Neural cell (in vitro differentiated cells): ENCODE data around the gene HS3ST3A1. TPM values are rescaled to one million over a fixed set of nuclear protein-coding genes. Genes with fewer than 3 reads are reported as not detected.

ENCODE experiments used
- H2AFZ ChIP-seq: fragments of 200-600, 300-800 bp; sonication (generic), shearing (Covaris generic); 2 replicates; pipeline ENCODE4 v1.6.0; 2014; ENCODE audit warnings: low read depth, mild to moderate bottlenecking, antibody characterized with exemption, low read length, moderate library complexity
- H3F3A ChIP-seq: fragments of 200-600 bp; shearing (Covaris generic); 2 replicates; pipeline ENCODE4 v1.6.1; 2016; ENCODE audit warnings: mild to moderate bottlenecking, moderate library complexity, mixed read lengths, antibody characterized with exemption, low read length; ENCODE audit not compliant: insufficient read depth, poor library complexity, severe bottlenecking
- H3K27ac ChIP-seq: fragments of 200-600, 300-800 bp; sonication (generic), shearing (Covaris generic); 2 replicates; pipeline ENCODE4 v1.5.1; 2014; ENCODE audit warnings: mild to moderate bottlenecking, low read length, moderate library complexity
- H3K27me3 ChIP-seq: fragments of 300-800, 200-600 bp; sonication (generic), shearing (Covaris generic); 2 replicates; pipeline ENCODE4 v1.6.0; 2014; ENCODE audit warnings: mild to moderate bottlenecking, low read depth, low read length, moderate library complexity; ENCODE audit not compliant: insufficient read depth
- H3K36me3 ChIP-seq: fragments of 300-800, 200-600 bp; sonication (generic), shearing (Covaris generic); 2 replicates; pipeline ENCODE4 v1.5.1; 2014; ENCODE audit warnings: mild to moderate bottlenecking, antibody characterized with exemption, low read length, moderate library complexity; ENCODE audit not compliant: insufficient read depth
- H3K4me2 ChIP-seq: fragments of 300-800, 200-600 bp; sonication (generic), shearing (Covaris generic); 2 replicates; pipeline ENCODE4 v1.6.0; 2014; ENCODE audit warnings: mild to moderate bottlenecking, low read length
- H3K4me3 ChIP-seq: fragments of 300-800, 200-600 bp; sonication (generic), shearing (Covaris generic); 2 replicates; pipeline ENCODE4 v1.5.1; 2014; ENCODE audit warnings: mild to moderate bottlenecking, low read length, moderate library complexity
- H3K79me2 ChIP-seq: fragments of 200-600 bp; shearing (Covaris generic); replicated peaks from 2 replicates; pipeline ENCODE4 v1.6.0; 2014; ENCODE audit warnings: mild to moderate bottlenecking, low read length, moderate library complexity; ENCODE audit not compliant: insufficient read depth
- H3K9ac ChIP-seq: fragments of 300-800, 200-600 bp; sonication (generic), shearing (Covaris generic); 2 replicates; pipeline ENCODE4 v1.6.1; 2016; ENCODE audit warnings: mild to moderate bottlenecking, low read length, mixed read lengths
- H3K9me2 ChIP-seq: fragments of 200-600 bp; shearing (Covaris generic); 2 replicates; pipeline ENCODE4 v1.6.1; 2016; ENCODE audit warnings: mild to moderate bottlenecking, low read length, mixed read lengths; ENCODE audit not compliant: insufficient read depth
- H3K9me3 ChIP-seq: fragments of 200-600, 300-800 bp; sonication (generic), shearing (Covaris generic); 2 replicates; pipeline ENCODE4 v1.6.1; 2016; ENCODE audit warnings: mild to moderate bottlenecking, mixed run types, low read length, moderate library complexity, mixed read lengths
- H4K20me1 ChIP-seq: fragments of 200-600 bp; shearing (Covaris generic); 2 replicates; pipeline ENCODE4 v1.6.1; 2016; ENCODE audit warnings: mild to moderate bottlenecking, mixed run types; ENCODE audit not compliant: insufficient read depth
- EP300 ChIP-seq: fragments of 450-650 bp; conservative IDR thresholded peaks from 2 replicates; pipeline ENCODE4 v1.6.1; 2014; ENCODE audit warnings: antibody characterized with exemption, mild to moderate bottlenecking, moderate library complexity; ENCODE audit not compliant: poor library complexity, severe bottlenecking
- EZH2 ChIP-seq: fragments of 200-600, 300-800 bp; shearing (Covaris generic), sonication (generic); IDR thresholded peaks from 2 replicates; pipeline ENCODE4 v1.6.1; 2014; ENCODE audit warnings: antibody characterized with exemption, low read length, borderline replicate concordance, mild to moderate bottlenecking; ENCODE audit not compliant: insufficient read depth, poor library complexity, severe bottlenecking
- MXI1 ChIP-seq: fragments of 450-650 bp; conservative IDR thresholded peaks from 2 replicates; pipeline ENCODE4 v1.6.1; 2014; ENCODE audit warnings: antibody characterized with exemption, mild to moderate bottlenecking; ENCODE audit not compliant: poor library complexity, severe bottlenecking
- POLR2AphosphoS5 ChIP-seq: IDR thresholded peaks from 2 replicates; pipeline ENCODE4 v1.6.1; 2012
- SMC3 ChIP-seq: fragments of 450-650 bp; conservative IDR thresholded peaks from 2 replicates; pipeline ENCODE4 v1.6.1; 2014; ENCODE audit warnings: antibody characterized with exemption, mild to moderate bottlenecking, moderate library complexity; ENCODE audit not compliant: poor library complexity
- TAF1 ChIP-seq: IDR thresholded peaks from 2 replicates; pipeline ENCODE4 v1.6.1; 2012; ENCODE audit warnings: low read depth
- polyA plus RNA-seq: library from polyadenylated mRNA; depleted of rRNA; stranded (reverse); fragments of >200 nt; gene quantifications from 2 replicates; pipeline ENCODE4 v1.2.3, GENCODE V29; 2014
- TF ChIP-seq, protein P1 (sequence below): fragments of 450-650 bp; IDR thresholded peaks from 2 replicates; pipeline ENCODE4 v1.5.1; 2014; ENCODE audit warnings: antibody characterized with exemption, mild to moderate bottlenecking, moderate library complexity; ENCODE audit not compliant: poor library complexity, severe bottlenecking
- TF ChIP-seq, protein P2 (sequence below): IDR thresholded peaks from 2 replicates; pipeline ENCODE4 v1.6.1; 2012; ENCODE audit warnings: borderline replicate concordance

Gene HS3ST3A1
- polyA plus RNA-seq, 1 donor from 2014 or later, result 0.56 TPM

DNA sequence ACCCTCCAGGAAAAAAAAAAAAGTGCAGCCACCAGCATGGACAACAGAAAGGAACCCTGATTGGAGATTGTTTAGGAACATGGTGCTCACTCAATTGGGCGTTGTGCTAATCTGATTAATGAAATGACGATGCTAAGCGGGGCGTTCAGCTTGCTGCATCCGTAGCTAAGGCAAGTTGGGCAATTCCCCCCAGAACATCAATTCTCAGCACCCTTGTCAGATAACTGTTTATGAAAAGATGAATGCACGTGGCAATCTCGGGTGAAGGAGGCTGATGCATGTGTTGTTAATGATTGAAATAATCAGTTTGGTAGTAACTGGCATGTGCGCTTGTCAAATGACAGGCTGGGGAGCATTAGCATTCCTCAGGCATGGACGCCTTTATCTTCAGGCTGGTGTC is 57.0 kb downstream of the HS3ST3A1 start:
- Histone ChIP-seq H3K79me2 (no peaks in the 10 kb centered on the region), H3K9me2 (no peaks in the 10 kb centered on the region), H3K27ac (no peak overlapping the region), H3K27me3 (no peaks in the 10 kb centered on the region), H3K4me2 (no peak overlapping the region), H3K4me3 (peak overlapping the region; percentile 2), H3K36me3 (no peaks in the 10 kb centered on the region), H2AFZ (no peak overlapping the region), H3K9me3 (no peaks in the 10 kb centered on the region), H3F3A (no peaks in the 10 kb centered on the region), H4K20me1 (no peaks in the 10 kb centered on the region), H3K9ac (no peak overlapping the region)
- peak; percentile 22 for TF ChIP-seq MXI1
- TF ChIP-seq, protein P1, sequence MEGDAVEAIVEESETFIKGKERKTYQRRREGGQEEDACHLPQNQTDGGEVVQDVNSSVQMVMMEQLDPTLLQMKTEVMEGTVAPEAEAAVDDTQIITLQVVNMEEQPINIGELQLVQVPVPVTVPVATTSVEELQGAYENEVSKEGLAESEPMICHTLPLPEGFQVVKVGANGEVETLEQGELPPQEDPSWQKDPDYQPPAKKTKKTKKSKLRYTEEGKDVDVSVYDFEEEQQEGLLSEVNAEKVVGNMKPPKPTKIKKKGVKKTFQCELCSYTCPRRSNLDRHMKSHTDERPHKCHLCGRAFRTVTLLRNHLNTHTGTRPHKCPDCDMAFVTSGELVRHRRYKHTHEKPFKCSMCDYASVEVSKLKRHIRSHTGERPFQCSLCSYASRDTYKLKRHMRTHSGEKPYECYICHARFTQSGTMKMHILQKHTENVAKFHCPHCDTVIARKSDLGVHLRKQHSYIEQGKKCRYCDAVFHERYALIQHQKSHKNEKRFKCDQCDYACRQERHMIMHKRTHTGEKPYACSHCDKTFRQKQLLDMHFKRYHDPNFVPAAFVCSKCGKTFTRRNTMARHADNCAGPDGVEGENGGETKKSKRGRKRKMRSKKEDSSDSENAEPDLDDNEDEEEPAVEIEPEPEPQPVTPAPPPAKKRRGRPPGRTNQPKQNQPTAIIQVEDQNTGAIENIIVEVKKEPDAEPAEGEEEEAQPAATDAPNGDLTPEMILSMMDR, result no peak

DNA sequence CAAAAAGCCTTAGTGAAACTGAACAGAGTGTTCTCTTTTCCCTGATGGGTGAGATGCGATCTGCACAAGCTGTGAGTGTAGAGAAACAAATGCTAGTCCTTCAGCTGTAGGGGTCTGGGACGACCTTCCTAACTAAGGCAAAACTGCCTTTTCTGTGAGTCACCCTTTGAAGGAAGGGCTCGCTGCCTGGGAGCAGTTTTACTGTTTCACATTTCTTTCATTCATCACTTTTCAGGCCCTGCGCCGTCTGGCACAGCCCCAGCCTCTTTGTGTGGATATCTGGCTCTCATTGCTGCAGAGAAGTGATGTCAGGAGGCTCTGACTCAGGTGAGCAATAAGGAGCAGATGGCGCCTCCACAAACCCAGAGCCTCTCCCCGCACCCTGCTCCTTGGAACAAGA is 57.4 kb downstream of the HS3ST3A1 start:
- no peak overlapping the region for H3K9ac ChIP-seq
- no peaks in the 10 kb centered on the region for H3F3A ChIP-seq
- no peak overlapping the region for H3K27ac ChIP-seq
- TF ChIP-seq, protein P1, result no peak
- TF ChIP-seq POLR2AphosphoS5 (no peak), TAF1 (no peak), SMC3 (no peak)
- TF ChIP-seq, protein P2, sequence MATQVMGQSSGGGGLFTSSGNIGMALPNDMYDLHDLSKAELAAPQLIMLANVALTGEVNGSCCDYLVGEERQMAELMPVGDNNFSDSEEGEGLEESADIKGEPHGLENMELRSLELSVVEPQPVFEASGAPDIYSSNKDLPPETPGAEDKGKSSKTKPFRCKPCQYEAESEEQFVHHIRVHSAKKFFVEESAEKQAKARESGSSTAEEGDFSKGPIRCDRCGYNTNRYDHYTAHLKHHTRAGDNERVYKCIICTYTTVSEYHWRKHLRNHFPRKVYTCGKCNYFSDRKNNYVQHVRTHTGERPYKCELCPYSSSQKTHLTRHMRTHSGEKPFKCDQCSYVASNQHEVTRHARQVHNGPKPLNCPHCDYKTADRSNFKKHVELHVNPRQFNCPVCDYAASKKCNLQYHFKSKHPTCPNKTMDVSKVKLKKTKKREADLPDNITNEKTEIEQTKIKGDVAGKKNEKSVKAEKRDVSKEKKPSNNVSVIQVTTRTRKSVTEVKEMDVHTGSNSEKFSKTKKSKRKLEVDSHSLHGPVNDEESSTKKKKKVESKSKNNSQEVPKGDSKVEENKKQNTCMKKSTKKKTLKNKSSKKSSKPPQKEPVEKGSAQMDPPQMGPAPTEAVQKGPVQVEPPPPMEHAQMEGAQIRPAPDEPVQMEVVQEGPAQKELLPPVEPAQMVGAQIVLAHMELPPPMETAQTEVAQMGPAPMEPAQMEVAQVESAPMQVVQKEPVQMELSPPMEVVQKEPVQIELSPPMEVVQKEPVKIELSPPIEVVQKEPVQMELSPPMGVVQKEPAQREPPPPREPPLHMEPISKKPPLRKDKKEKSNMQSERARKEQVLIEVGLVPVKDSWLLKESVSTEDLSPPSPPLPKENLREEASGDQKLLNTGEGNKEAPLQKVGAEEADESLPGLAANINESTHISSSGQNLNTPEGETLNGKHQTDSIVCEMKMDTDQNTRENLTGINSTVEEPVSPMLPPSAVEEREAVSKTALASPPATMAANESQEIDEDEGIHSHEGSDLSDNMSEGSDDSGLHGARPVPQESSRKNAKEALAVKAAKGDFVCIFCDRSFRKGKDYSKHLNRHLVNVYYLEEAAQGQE, result no peak
- no peak overlapping the region for H3K4me3 ChIP-seq
- H3K79me2 ChIP-seq, result no peaks in the 10 kb centered on the region
- H3K27me3 ChIP-seq, result no peaks in the 10 kb centered on the region
- no peaks in the 10 kb centered on the region for H4K20me1 ChIP-seq
- no peak overlapping the region for H2AFZ ChIP-seq
- no peaks in the 10 kb centered on the region for H3K9me2 ChIP-seq
- H3K4me2 ChIP-seq, result no peak overlapping the region
- no peaks in the 10 kb centered on the region for H3K36me3 ChIP-seq
- H3K9me3 ChIP-seq, result no peaks in the 10 kb centered on the region

DNA sequence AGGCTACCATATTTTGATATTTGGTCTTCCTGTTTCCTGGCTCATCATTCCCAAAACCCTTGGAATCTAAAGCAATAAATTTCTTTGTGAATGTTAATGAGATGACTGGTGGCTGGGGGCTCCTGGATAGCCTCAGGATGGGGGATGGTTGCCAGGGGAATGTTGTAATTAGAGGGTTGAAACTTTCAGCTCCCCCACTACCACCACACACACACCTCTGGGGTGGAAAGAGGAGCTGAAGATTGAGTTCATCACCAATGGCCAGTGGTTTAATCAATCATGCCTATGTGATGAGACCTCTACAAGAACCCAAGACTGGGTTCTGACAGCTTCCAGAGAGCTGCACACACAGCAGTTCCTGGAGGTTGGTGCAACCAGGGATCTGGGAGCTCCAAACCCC is 59.1 kb downstream of the HS3ST3A1 start:
- no peaks in the 10 kb centered on the region for H3K27me3 ChIP-seq
- no peak overlapping the region for H3K4me2 ChIP-seq
- H3K36me3 ChIP-seq, result no peaks in the 10 kb centered on the region
- H3K27ac ChIP-seq, result no peak overlapping the region
- no peaks in the 10 kb centered on the region for H3K79me2 ChIP-seq
- TF ChIP-seq, protein P2, result no peak
- TF ChIP-seq POLR2AphosphoS5 (no peak), EP300 (no peak), EZH2 (no peak)
- H2AFZ ChIP-seq, result no peak overlapping the region
- H3K9ac ChIP-seq, result no peak overlapping the region
- H3K9me2 ChIP-seq, result no peaks in the 10 kb centered on the region
- no peaks in the 10 kb centered on the region for H4K20me1 ChIP-seq
- no peaks in the 10 kb centered on the region for H3F3A ChIP-seq
- no peak overlapping the region for H3K4me3 ChIP-seq
- no peaks in the 10 kb centered on the region for H3K9me3 ChIP-seq
